Endothelial cell of umbilical vein (primary cell): ENCODE results near the gene APRT. TPM values are rescaled to one million over a fixed set of nuclear protein-coding genes. Genes with fewer than 3 reads are reported as not detected.

ENCODE experiments used
- BruUV-seq: library from RNA; stranded (reverse); fragments of 400-500 nt; replicated peaks from 2 replicates; lab custom pipeline; 2021; lab: Mats Ljungman, UMichigan
- CTCF ChIA-PET: fragments of 300-600, 350-600 bp; sonication (Branson Sonifier 250); formaldehyde crosslinking; loops from one replicate; lab custom pipeline; 2021; ENCODE audit warnings: antibody characterized with exemption, inconsistent platforms; lab: Charles Lee
- POLR2A ChIA-PET: fragments of 300-600, 350-600 bp; sonication (Branson Sonifier 250); formaldehyde crosslinking; loops from one replicate; lab custom pipeline; 2021; ENCODE audit warnings: antibody characterized with exemption, inconsistent platforms; lab: Charles Lee
- DNase-seq: peaks from one replicate; pipeline ENCODE4 v3.0.0-alpha.2; 2011; ENCODE audit warnings: low read depth, low spot score
- FAIRE-seq: peaks from 2 replicates; lab custom pipeline; 2011; peaks lifted over from hg19 to GRCh38; lab: Jason Lieb, UNC
- H2AFZ ChIP-seq: 2 replicates; pipeline ENCODE4 v1.6.0; 2012; ENCODE audit warnings: low read depth, low read length, control low read depth, inconsistent platforms
- H3K27ac ChIP-seq: 2 replicates; pipeline ENCODE4 v1.5.1; 2011; ENCODE audit warnings: low read depth, mild to moderate bottlenecking, control low read depth, low read length, moderate library complexity; ENCODE audit not compliant: insufficient read depth
- H3K27me3 ChIP-seq, 2 experiments: 2 replicates each; pipeline versions ENCODE4 v1.6.0 to v1.6.1; 2011; ENCODE audit warnings: low read length in 2 of 2, mixed read lengths in 1 of 2; ENCODE audit not compliant: control insufficient read depth in 2 of 2, insufficient read depth in 2 of 2
- H3K36me3 ChIP-seq, 2 experiments: 2 replicates in 1 of 2; 3 replicates in 1 of 2; pipeline ENCODE4 v1.5.1; 2011; ENCODE audit warnings: low read length in 2 of 2, mild to moderate bottlenecking in 1 of 2, moderate library complexity in 1 of 2; ENCODE audit not compliant: control insufficient read depth in 2 of 2, insufficient read depth in 2 of 2; ENCODE audit errors: extremely low read depth in 1 of 2
- H3K4me1 ChIP-seq: 3 replicates; pipeline ENCODE4 v1.5.1; 2011; ENCODE audit warnings: mild to moderate bottlenecking, low read length; ENCODE audit not compliant: control insufficient read depth, insufficient read depth; ENCODE audit errors: extremely low read depth
- H3K4me2 ChIP-seq: 2 replicates; pipeline ENCODE4 v1.6.1; 2011; ENCODE audit warnings: low read length, control low read depth, mixed read lengths; ENCODE audit not compliant: insufficient read depth
- H3K4me3 ChIP-seq, 3 experiments: fragments of 200-600 bp in 1 of 3; sonication (generic), shearing (Covaris generic) in 1 of 3; replicated peaks in 1 of 3; 2 replicates each; pipeline ENCODE4 v1.5.1; 2011 to 2016; ENCODE audit warnings: control low read depth in 3 of 3, low read length in 3 of 3, mild to moderate bottlenecking in 2 of 3, inconsistent platforms in 1 of 3, low read depth in 1 of 3, moderate library complexity in 1 of 3; ENCODE audit not compliant: insufficient read depth in 1 of 3
- H3K79me2 ChIP-seq: 2 replicates; pipeline ENCODE4 v1.6.0; 2012; ENCODE audit warnings: low read length, inconsistent platforms; ENCODE audit not compliant: control insufficient read depth, insufficient read depth
- H3K9ac ChIP-seq: replicated peaks from 2 replicates; pipeline ENCODE3; 2011; ENCODE audit warnings: low read length, control low read depth; ENCODE audit not compliant: insufficient read depth; ENCODE audit errors: extremely low read depth
- H3K9me1 ChIP-seq: replicated peaks from 3 replicates; pipeline ENCODE4 v1.6.0; 2011; ENCODE audit warnings: mild to moderate bottlenecking, low read length; ENCODE audit not compliant: control insufficient read depth, insufficient read depth; ENCODE audit errors: extremely low read depth
- H3K9me3 ChIP-seq: replicated peaks from 2 replicates; pipeline ENCODE4 v1.5.1; 2012; ENCODE audit warnings: low read length, inconsistent platforms; ENCODE audit not compliant: control insufficient read depth, insufficient read depth
- H4K20me1 ChIP-seq: replicated peaks from 2 replicates; pipeline ENCODE3; 2011; ENCODE audit warnings: mild to moderate bottlenecking, low read length; ENCODE audit not compliant: control insufficient read depth, insufficient read depth; ENCODE audit errors: extremely low read depth
- CTCF ChIP-seq, 2 donors: IDR thresholded peaks; 1 replicate in 1 of 2; 2 replicates in 1 of 2; pipeline ENCODE4 v1.5.1; 2011; ENCODE audit warnings: low read length in 2 of 2, mild to moderate bottlenecking in 2 of 2, moderate library complexity in 2 of 2, control low read depth in 1 of 2, inconsistent platforms in 1 of 2, low read depth in 1 of 2; ENCODE audit not compliant: insufficient read depth in 1 of 2; ENCODE audit errors: extremely low read depth in 1 of 2
- EZH2 ChIP-seq: IDR thresholded peaks from 2 replicates; pipeline ENCODE4 v1.6.1; 2012; ENCODE audit warnings: borderline replicate concordance, low read depth, mild to moderate bottlenecking, moderate library complexity, low read length, inconsistent platforms; ENCODE audit not compliant: severe bottlenecking
- FOS ChIP-seq: IDR thresholded peaks from 2 replicates; pipeline ENCODE4 v1.6.1; 2011; ENCODE audit warnings: mild to moderate bottlenecking, low read length, moderate library complexity, borderline replicate concordance; ENCODE audit not compliant: insufficient read depth
- GATA2 ChIP-seq: IDR thresholded peaks from 2 replicates; pipeline ENCODE4 v1.7.0; 2011; ENCODE audit warnings: low read depth, mild to moderate bottlenecking, moderate library complexity, mixed read lengths, low read length; ENCODE audit not compliant: insufficient read length, insufficient read depth
- JUN ChIP-seq: IDR thresholded peaks from 2 replicates; pipeline ENCODE4 v1.6.1; 2011; ENCODE audit warnings: borderline replicate concordance, low read depth; ENCODE audit not compliant: insufficient read length, insufficient read depth
- MAX ChIP-seq: IDR thresholded peaks from 2 replicates; pipeline ENCODE4 v1.6.1; 2011; ENCODE audit not compliant: insufficient read depth, insufficient read length
- MYC ChIP-seq: IDR thresholded peaks from one replicate; pipeline ENCODE4 v1.6.1; 2011; ENCODE audit warnings: mild to moderate bottlenecking, low read depth, low read length
- POLR2A ChIP-seq: IDR thresholded peaks from 2 replicates; pipeline ENCODE4 v1.6.1; 2012; ENCODE audit warnings: low read depth, mild to moderate bottlenecking, control low read depth, low read length
- POLR2AphosphoS5 ChIP-seq: IDR thresholded peaks from 2 replicates; pipeline ENCODE4 v1.6.1; 2012; ENCODE audit warnings: low read depth, mild to moderate bottlenecking, control low read depth, low read length, moderate library complexity; ENCODE audit not compliant: insufficient read depth
- dilution Hi-C: fragments of 300-500 bp; cut with MboI; formaldehyde crosslinking; loops from one replicate; pipeline ENCODE4 v1.15.0; 2019; ENCODE audit warnings: low sequenced_read_pairs; ENCODE audit not compliant: extremely low pct_ligation_motif_present
- intact Hi-C: fragments of 100-400 bp; cut with micrococcal nuclease; formaldehyde crosslinking; loops from one replicate; pipeline ENCODE4 v1.10.0; 2022
- polyA plus RNA-seq, 4 experiments: library from polyadenylated mRNA; depleted of rRNA in 3 of 4; stranded (reverse) in 3 of 4; unstranded in 1 of 4; fragments of >200 nt; gene quantifications; 2 replicates each; pipeline versions ENCODE4 v1.2.1 to v1.2.3, GENCODE V29; 2011 to 2012; ENCODE audit warnings: missing spikeins in 1 of 4
- total RNA-seq: library from RNA; stranded (reverse); gene quantifications from 2 replicates; pipeline ENCODE4 v1.2.3, GENCODE V29; 2021

Gene APRT
- total and polyA plus RNA-seq, 2 donors (not counting 3 experiments of a cell fraction or from before 2014, with no cell fraction given): 143 to 152 TPM

GRCh38 chr16:88810166-88810911 is 1.4 kb downstream of the APRT start:
- dilution Hi-C loops (no loop called here), intact Hi-C loops (loop anchor here (5.0 kb wide), 1 partner anchor 112 kb away; no protein-coding TSS in a partner anchor)
- TF ChIP-seq POLR2A (no peak), MAX (no peak), FOS (no peak), CTCF (IDR thresholded peaks at IDR 0.05; ENCODE audit: extremely low read depth in 1 of 2, insufficient read depth in 1 of 2, low read depth in 1 of 2, low read length in 2 of 2) (no peak), POLR2AphosphoS5 (no peak), JUN (no peak), EZH2 (no peak), MYC (no peak), GATA2 (no peak)
- H2AFZ ChIP-seq: no peak overlapping the region
- FAIRE-seq: no peak
- BruUV-seq: no TSS peak
- no peak overlapping the region for H3K27ac ChIP-seq
- H3K79me2 ChIP-seq: peaks cover 31% of the 10 kb centered on the region
- ChIA-PET CTCF (interaction anchor here (0.8 to 3.8 kb wide), 5 partner anchors 26 to 406 kb away, joined by 3 to 28 read pairs (median 14); partner anchors contain the start of gene PIEZO1), POLR2A (no interaction called here)
- no peaks in the 10 kb centered on the region for H3K27me3 ChIP-seq
- no peaks in the 10 kb centered on the region for H3K9me3 ChIP-seq
- H3K4me1 ChIP-seq: peaks cover 17% of the 10 kb centered on the region
- H3K36me3 ChIP-seq: peaks cover 4 to 12% of the 10 kb centered on the region in 2 experiments
- peak overlapping the region in 2 of 3 experiments; percentile 42 to 53 for H3K4me3 ChIP-seq
- no peaks in the 10 kb centered on the region for H4K20me1 ChIP-seq
- peak overlapping the region; percentile 60 for H3K4me2 ChIP-seq
- DNase-seq: no peak
- H3K9ac ChIP-seq: peak overlapping the region; percentile 57
- no peaks in the 10 kb centered on the region for H3K9me1 ChIP-seq
